Measurements from ENCODE around the gene ENTREP1.
"Not testable (repeated sequence)": the region's sequence is repeated elsewhere in the genome, so short reads cannot be mapped to it uniquely, and the experiment has no call there.

ENTREP1 gene

DNA sequence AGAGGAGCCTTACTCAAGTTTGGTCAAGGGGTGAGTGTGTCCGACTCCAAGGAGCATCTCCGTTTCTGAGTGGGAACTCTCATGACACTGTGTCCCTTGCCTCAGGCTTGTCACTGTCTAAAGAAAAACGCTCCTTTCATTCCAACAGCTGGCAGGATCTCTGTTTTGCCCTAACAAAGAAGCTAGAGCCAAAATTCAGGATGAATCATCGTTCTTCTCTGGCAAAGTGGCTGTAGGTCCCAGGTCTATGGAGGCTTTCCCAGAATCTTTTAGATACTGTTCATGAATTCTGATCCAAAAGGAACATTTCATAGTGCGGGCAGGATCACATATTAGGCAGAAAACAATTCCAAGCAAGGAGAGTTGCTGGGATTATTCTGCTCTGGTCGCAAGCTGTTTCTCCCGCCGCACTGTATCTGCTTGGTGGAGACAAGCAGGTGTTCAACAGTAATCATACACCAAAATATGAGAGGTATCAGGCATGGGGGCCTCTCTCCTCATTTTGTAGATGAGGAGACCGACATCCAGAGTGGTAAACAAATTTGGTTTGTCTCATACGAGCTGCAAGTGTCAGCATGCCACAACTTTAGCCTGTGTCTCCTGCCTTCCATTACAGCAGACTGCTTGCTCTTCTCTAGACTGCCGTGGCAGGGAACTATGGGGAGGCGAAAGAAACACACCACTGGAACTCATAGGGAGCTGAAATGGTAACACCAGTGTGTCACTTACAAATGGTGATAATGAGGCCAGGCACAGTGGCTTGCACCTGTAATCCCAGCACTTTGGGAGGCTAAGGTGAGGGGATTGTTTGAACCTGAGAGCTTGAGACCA, 72.6 kb downstream of the ENTREP1 start:
- Histone ChIP-seq H3K4me1 (ENCODE audit: control insufficient read depth, insufficient read depth, low read length) (no peaks in the 10 kb centered on the region), H3K27me3 (ENCODE audit: control insufficient read depth, insufficient read depth, low read length, poor library complexity, severe bottlenecking) (no peaks in the 10 kb centered on the region), H3K4me3 (ENCODE audit: insufficient read depth, low read depth, low read length) (no peak overlapping the region), H3K36me3 (ENCODE audit: control insufficient read depth, insufficient read depth, low read length) (no peaks in the 10 kb centered on the region), H3K9me3 (ENCODE audit: control insufficient read depth, low read length) (no peaks in the 10 kb centered on the region), H3K27ac (ENCODE audit: insufficient read depth, low read depth, low read length, poor library complexity, severe bottlenecking) (no peak overlapping the region)
- WGBS, 2 experiments, result 86% methylated on average over 12 of the region's 12 CpGs

DNA sequence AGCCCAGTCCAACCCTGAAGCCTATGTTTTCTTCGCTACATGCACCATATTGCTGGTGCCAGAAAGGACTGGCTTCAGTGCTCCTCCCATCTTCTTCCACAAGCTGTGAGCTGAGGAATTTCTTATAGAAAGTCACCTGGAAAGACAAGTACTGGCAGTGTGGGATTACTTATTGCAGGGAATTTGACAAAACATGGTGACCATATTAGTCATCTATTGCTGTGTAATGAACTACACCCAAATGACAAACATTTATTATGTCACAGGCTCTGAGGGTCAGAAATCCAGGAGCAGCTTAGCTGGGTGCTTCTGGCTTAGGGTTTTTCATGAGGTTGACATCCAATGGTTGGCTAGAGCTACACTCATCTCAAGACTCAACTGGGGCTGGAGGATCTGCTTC, 75.5 kb downstream of the ENTREP1 start:
- H3K4me1 ChIP-seq (ENCODE audit: control insufficient read depth, insufficient read depth, low read length), result no peaks in the 10 kb centered on the region
- H3K27ac ChIP-seq (ENCODE audit: insufficient read depth, low read depth, low read length, poor library complexity, severe bottlenecking), result no peak overlapping the region
- H3K27me3 ChIP-seq (ENCODE audit: control insufficient read depth, insufficient read depth, low read length, poor library complexity, severe bottlenecking), result no peaks in the 10 kb centered on the region
- WGBS, 2 experiments, result 92 to 93% methylated on average over 1 of the region's 1 CpG
- H3K9me3 ChIP-seq (ENCODE audit: control insufficient read depth, low read length), result no peaks in the 10 kb centered on the region
- H3K4me3 ChIP-seq (ENCODE audit: insufficient read depth, low read depth, low read length), result no peak overlapping the region
- no peaks in the 10 kb centered on the region for H3K36me3 ChIP-seq (ENCODE audit: control insufficient read depth, insufficient read depth, low read length)

DNA sequence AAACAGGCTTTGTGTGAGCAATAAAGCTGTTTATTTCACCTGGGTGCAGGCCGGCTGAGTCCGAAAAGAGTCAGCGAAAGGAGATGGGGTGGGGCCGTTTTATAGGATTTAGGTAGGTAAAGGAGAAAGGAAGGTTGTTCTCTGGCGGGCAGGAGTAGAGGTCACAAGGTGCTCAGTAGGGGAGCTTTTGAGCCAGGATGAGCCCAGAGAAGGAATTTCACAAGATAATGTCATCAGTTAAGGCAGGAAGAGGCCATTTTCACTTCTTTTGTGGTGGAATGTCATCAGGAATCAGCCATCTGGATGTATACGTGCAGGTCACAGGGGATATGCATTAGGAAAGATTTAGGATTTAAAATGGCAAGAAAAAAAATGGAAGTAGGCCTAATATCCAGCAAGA, 84.9 kb downstream of the ENTREP1 start:
- not testable (repeated sequence) for H3K27ac ChIP-seq (ENCODE audit: insufficient read depth, low read depth, low read length, poor library complexity, severe bottlenecking); H3K36me3 ChIP-seq (ENCODE audit: control insufficient read depth, insufficient read depth, low read length); H3K27me3 ChIP-seq (ENCODE audit: control insufficient read depth, insufficient read depth, low read length, poor library complexity, severe bottlenecking); H3K4me3 ChIP-seq (ENCODE audit: insufficient read depth, low read depth, low read length); H3K9me3 ChIP-seq (ENCODE audit: control insufficient read depth, low read length); H3K4me1 ChIP-seq (ENCODE audit: control insufficient read depth, insufficient read depth, low read length)
- 45 to 46% methylated on average over 6 of the region's 6 CpGs for WGBS, 2 experiments

DNA sequence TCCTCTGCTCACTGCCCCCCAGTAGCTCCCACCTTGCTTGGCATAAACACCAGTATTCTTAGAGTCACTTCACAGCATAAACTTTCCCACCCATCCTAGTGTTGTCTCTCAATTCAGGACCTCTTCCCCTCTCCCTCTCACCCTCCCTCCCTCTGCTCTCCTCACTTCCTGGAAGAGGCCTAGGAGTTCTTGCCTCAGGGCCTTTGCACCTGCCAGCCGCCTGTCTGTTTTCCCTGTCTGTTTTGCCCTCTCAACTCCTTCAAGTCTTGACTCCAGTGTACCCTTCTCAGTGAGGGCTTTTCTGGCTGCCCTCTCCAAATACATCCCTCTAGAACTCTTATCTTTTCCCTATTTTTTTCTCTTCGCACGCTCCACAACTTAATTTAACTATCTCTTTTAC, 86.2 kb downstream of the ENTREP1 start:
- Histone ChIP-seq H3K27ac (ENCODE audit: insufficient read depth, low read depth, low read length, poor library complexity, severe bottlenecking) (no peak overlapping the region), H3K27me3 (ENCODE audit: control insufficient read depth, insufficient read depth, low read length, poor library complexity, severe bottlenecking) (no peaks in the 10 kb centered on the region)
- WGBS, 2 experiments, result 87 to 89% methylated on average over 3 of the region's 3 CpGs

GRCh38 chr9:69411931-69412740, 87.1 kb downstream of the ENTREP1 start:
- 86 to 88% methylated on average over 52 of the region's 52 CpGs for WGBS, 2 experiments
- Histone ChIP-seq H3K36me3 (ENCODE audit: control insufficient read depth, insufficient read depth, low read length) (no peaks in the 10 kb centered on the region), H3K9me3 (ENCODE audit: control insufficient read depth, low read length) (no peaks in the 10 kb centered on the region), H3K4me1 (ENCODE audit: control insufficient read depth, insufficient read depth, low read length) (no peaks in the 10 kb centered on the region), H3K27ac (ENCODE audit: insufficient read depth, low read depth, low read length, poor library complexity, severe bottlenecking) (no peak overlapping the region), H3K27me3 (ENCODE audit: control insufficient read depth, insufficient read depth, low read length, poor library complexity, severe bottlenecking) (no peaks in the 10 kb centered on the region), H3K4me3 (ENCODE audit: insufficient read depth, low read depth, low read length) (no peak overlapping the region)

More for the DNA sequence above, 86.2 kb downstream of the ENTREP1 start:
- Histone ChIP-seq H3K4me1 (ENCODE audit: control insufficient read depth, insufficient read depth, low read length) (no peaks in the 10 kb centered on the region), H3K4me3 (ENCODE audit: insufficient read depth, low read depth, low read length) (no peak overlapping the region), H3K9me3 (ENCODE audit: control insufficient read depth, low read length) (no peaks in the 10 kb centered on the region), H3K36me3 (ENCODE audit: control insufficient read depth, insufficient read depth, low read length) (no peaks in the 10 kb centered on the region)

DNA sequence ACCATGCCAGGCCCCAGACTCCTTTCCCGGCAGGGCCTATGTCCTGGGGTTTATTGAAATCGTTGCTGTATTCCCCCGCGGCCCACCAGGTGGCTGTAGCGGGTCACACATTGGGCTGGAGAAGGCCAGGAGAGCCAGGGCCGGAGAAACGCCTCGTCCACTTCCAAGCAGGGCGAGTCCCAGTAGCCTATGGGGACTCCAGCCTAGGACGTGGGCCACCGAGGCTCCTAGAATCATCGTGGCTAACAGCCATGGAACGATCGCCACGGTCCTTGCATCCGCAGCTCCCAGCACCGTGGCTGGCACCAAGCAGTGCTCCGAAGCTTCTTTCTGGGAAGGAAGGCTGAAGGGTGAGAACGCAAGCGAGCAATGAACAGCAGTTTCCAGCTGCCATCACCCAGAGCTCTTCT, 87.7 kb downstream of the ENTREP1 start:
- WGBS, 2 experiments, result 40 to 46% methylated on average over 20 of the region's 20 CpGs
- Histone ChIP-seq H3K36me3 (ENCODE audit: control insufficient read depth, insufficient read depth, low read length) (no peaks in the 10 kb centered on the region), H3K27me3 (ENCODE audit: control insufficient read depth, insufficient read depth, low read length, poor library complexity, severe bottlenecking) (no peaks in the 10 kb centered on the region), H3K9me3 (ENCODE audit: control insufficient read depth, low read length) (no peaks in the 10 kb centered on the region), H3K4me1 (ENCODE audit: control insufficient read depth, insufficient read depth, low read length) (no peaks in the 10 kb centered on the region), H3K27ac (ENCODE audit: insufficient read depth, low read depth, low read length, poor library complexity, severe bottlenecking) (no peak overlapping the region), H3K4me3 (ENCODE audit: insufficient read depth, low read depth, low read length) (no peak overlapping the region)

DNA sequence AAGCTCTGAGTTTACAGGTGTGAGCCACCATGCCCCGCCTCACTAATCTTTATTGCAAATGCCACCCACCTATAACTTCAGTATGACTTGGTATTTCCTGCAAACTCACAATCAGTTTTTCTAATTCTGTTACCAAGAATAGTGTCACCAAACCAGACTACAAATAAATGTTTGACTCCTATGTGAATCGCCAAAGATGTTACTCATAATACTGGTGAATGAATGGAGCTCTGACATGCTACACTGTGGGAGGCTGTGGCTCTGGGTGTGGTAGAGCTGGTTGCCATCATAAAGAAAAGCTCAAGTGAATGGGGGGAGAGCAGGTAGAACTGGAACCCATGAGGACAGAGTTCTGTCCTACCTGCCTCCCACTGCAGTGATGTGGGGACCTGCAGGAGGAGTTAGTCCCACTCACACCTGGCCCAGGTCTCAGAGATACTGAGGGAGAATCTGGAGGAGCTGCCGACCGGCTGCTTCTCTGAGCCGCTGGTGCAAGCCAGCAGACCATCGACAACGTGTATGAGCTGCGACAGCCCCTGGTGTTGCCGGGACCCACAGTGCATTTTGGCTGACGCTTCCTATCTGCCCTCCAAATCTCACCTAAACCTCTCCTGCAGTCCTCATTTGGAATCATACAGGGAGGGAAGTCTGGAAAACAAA, 95.7 kb downstream of the ENTREP1 start:
- no peak overlapping the region for H3K27ac ChIP-seq (ENCODE audit: insufficient read depth, low read depth, low read length, poor library complexity, severe bottlenecking)
- H3K4me1 ChIP-seq (ENCODE audit: control insufficient read depth, insufficient read depth, low read length), result no peaks in the 10 kb centered on the region
- H3K9me3 ChIP-seq (ENCODE audit: control insufficient read depth, low read length), result no peaks in the 10 kb centered on the region
- no peaks in the 10 kb centered on the region for H3K36me3 ChIP-seq (ENCODE audit: control insufficient read depth, insufficient read depth, low read length)
- H3K4me3 ChIP-seq (ENCODE audit: insufficient read depth, low read depth, low read length), result no peak overlapping the region
- no peaks in the 10 kb centered on the region for H3K27me3 ChIP-seq (ENCODE audit: control insufficient read depth, insufficient read depth, low read length, poor library complexity, severe bottlenecking)
- 90 to 91% methylated on average over 10 of the region's 10 CpGs for WGBS, 2 experiments

- no peaks in the 10 kb centered on the region for H3K4me1 ChIP-seq (ENCODE audit: control insufficient read depth, insufficient read depth, low read length)
- H3K36me3 ChIP-seq (ENCODE audit: control insufficient read depth, insufficient read depth, low read length), result no peaks in the 10 kb centered on the region
- H3K27me3 ChIP-seq (ENCODE audit: control insufficient read depth, insufficient read depth, low read length, poor library complexity, severe bottlenecking), result no peaks in the 10 kb centered on the region
- no peak overlapping the region for H3K27ac ChIP-seq (ENCODE audit: insufficient read depth, low read depth, low read length, poor library complexity, severe bottlenecking)
- H3K4me3 ChIP-seq (ENCODE audit: insufficient read depth, low read depth, low read length), result no peak overlapping the region
- WGBS, 2 experiments, result 63 to 66% methylated on average over 16 of the region's 16 CpGs
- no peaks in the 10 kb centered on the region for H3K9me3 ChIP-seq (ENCODE audit: control insufficient read depth, low read length)
Observed at GRCh38 chr9:69421908-69422801, 97.1 kb downstream of the ENTREP1 start.

- 94% methylated on average over 17 of the region's 17 CpGs for WGBS, 2 experiments
- H3K27me3 ChIP-seq (ENCODE audit: control insufficient read depth, insufficient read depth, low read length, poor library complexity, severe bottlenecking), result no peaks in the 10 kb centered on the region
- H3K36me3 ChIP-seq (ENCODE audit: control insufficient read depth, insufficient read depth, low read length), result no peaks in the 10 kb centered on the region
- H3K27ac ChIP-seq (ENCODE audit: insufficient read depth, low read depth, low read length, poor library complexity, severe bottlenecking), result no peak overlapping the region
- no peaks in the 10 kb centered on the region for H3K9me3 ChIP-seq (ENCODE audit: control insufficient read depth, low read length)
- H3K4me3 ChIP-seq (ENCODE audit: insufficient read depth, low read depth, low read length), result no peak overlapping the region
- peaks cover 2% of the 10 kb centered on the region for H3K4me1 ChIP-seq (ENCODE audit: control insufficient read depth, insufficient read depth, low read length)
Observed at GRCh38 chr9:69425136-69425801, 100.3 kb downstream of the ENTREP1 start.

Measured in ectodermal cell (in vitro differentiated cells).